ENCODE measurements around the gene SCUBE1. TPM values are rescaled to one million over a fixed set of nuclear protein-coding genes. Genes with fewer than 3 reads are reported as not detected.

SCUBE1 gene
- total RNA-seq, 5 donors from 2014 or later (not counting 1 experiment from before 2014, with no cell fraction given), result 0.03 to 0.10 TPM; not detected in 3

DNA sequence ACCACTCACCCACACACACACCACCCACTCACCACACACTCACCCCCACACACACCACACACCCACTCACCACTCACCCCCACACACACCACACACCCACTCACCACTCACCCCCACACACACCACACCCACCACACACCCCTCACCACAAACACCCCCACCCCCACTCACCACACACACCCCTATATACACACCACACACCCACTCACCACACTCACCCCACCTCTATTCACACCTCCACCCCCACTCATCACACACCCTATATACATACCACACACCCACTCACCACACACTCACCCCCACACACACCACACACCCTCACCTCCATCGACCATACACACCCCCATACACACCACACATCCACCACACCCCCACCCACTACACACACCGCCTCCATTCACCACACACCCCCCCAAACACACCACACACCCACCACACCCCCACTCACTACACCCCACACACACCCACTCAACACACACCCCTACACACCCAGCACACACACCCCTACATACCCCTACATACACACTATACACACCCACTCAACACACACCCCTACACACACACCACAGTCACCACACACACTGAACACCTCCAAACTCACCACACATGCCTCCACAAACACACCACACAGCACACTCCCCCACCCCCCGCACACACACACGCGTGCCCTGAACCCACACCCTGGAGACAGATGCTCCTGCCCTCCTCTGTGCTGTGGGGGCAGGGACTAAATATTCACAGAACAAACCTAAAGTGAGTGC lies 137.2 kb downstream of the SCUBE1 start:
- Mint-ChIP-seq H3K4me3 (peak overlapping the region in 1 of 3 donors; percentile 23), H3K9me3 (no peaks in the 10 kb centered on the region), H3K27ac (no peak overlapping the region), H3K4me1 (peaks cover 10 to 16% (median 11%) of the 10 kb centered on the region in 3 donors), H3K27me3 (no peaks in the 10 kb centered on the region), H3K36me3 (no peaks in the 10 kb centered on the region)
- peak in 11 of 35 experiments; percentile 6 to 37 (median 17) for DNase-seq
- Histone ChIP-seq H3K4me3 (ENCODE audit: control insufficient read depth in 1 of 2, extremely low read depth in 1 of 2, low read length in 1 of 2) (no peak overlapping the region), H3K9me3 (no peaks in the 10 kb centered on the region), H3K27me3 (replicated peaks in 1 of 2; ENCODE audit: control insufficient read depth in 2 of 2, extremely low read depth in 1 of 2, insufficient read depth in 2 of 2, low read length in 1 of 2) (peaks cover 0 to 8% of the 10 kb centered on the region in 2 experiments), H3K36me3 (ENCODE audit: control insufficient read depth in 2 of 2, extremely low read depth in 1 of 2, insufficient read depth in 1 of 2, low read length in 1 of 2) (no peaks in the 10 kb centered on the region), H3K27ac (ENCODE audit: low read length) (peak overlapping the region; percentile 39), H3K4me1 (ENCODE audit: control insufficient read depth in 1 of 2, extremely low read depth in 1 of 2, insufficient read depth in 2 of 2, low read length in 2 of 2) (peaks cover 0 to 23% of the 10 kb centered on the region in 2 experiments)
- ChIA-PET CTCF (no interaction called here), POLR2A (no interaction called here)
- peak in 3 of 4 experiments; percentile 22 to 40 (median 29) for ATAC-seq (replicated peaks in 1 of 4)
- 33% methylated on average over 5 of the region's 5 CpGs for WGBS (ENCODE audit: insufficient coverage)

DNA sequence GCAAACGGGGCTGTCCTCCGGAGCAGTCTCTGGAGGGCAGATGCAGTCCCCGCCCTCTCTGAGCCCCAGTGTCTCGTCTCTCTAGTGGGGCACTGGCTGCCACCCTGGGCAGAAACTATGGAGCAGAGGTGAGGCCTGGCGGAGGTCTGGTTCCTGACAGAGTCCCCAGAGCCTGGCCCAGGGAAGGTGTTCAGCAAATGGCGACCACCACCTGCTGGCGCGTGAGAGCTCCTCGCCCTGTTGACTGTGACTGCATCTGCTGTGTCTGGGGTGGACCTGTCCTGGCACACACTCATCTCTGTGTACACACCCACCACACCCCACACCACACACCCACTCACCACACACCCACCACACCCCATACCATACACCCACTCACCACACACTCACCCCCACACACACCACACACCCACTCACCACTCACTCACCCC lies 137.9 kb downstream of the SCUBE1 start:
- Histone ChIP-seq H3K27me3 (replicated peaks in 1 of 2; ENCODE audit: control insufficient read depth in 2 of 2, extremely low read depth in 1 of 2, insufficient read depth in 2 of 2, low read length in 1 of 2) (peaks cover 0 to 12% of the 10 kb centered on the region in 2 experiments), H3K4me3 (ENCODE audit: control insufficient read depth in 1 of 2, extremely low read depth in 1 of 2, low read length in 1 of 2) (no peak overlapping the region), H3K9me3 (no peaks in the 10 kb centered on the region), H3K4me1 (ENCODE audit: control insufficient read depth in 1 of 2, extremely low read depth in 1 of 2, insufficient read depth in 2 of 2, low read length in 2 of 2) (peaks cover 0 to 23% of the 10 kb centered on the region in 2 experiments), H3K27ac (ENCODE audit: low read length) (no peak overlapping the region), H3K36me3 (ENCODE audit: control insufficient read depth in 2 of 2, extremely low read depth in 1 of 2, insufficient read depth in 1 of 2, low read length in 1 of 2) (no peaks in the 10 kb centered on the region)
- peak in 5 of 35 experiments; percentile 8 to 37 (median 13) for DNase-seq
- POLR2A ChIA-PET, result interaction anchor here in 1 of 2 donors (0.7 kb wide), 1 partner anchor 221 kb away, joined by 3 read pairs; no protein-coding TSS in a partner anchor
- CTCF ChIA-PET, result no interaction called here
- peaks cover 10 to 16% (median 11%) of the 10 kb centered on the region in 3 donors for H3K4me1 Mint-ChIP-seq
- H3K27me3 Mint-ChIP-seq, result no peaks in the 10 kb centered on the region
- WGBS (ENCODE audit: insufficient coverage), result 90% methylated on average over 8 of the region's 9 CpGs
- no peak overlapping the region for H3K4me3 Mint-ChIP-seq
- no peak overlapping the region for H3K27ac Mint-ChIP-seq
- H3K9me3 Mint-ChIP-seq, result no peaks in the 10 kb centered on the region
- peak in 3 of 4 experiments; percentile 23 to 52 (median 32) for ATAC-seq (replicated peaks in 1 of 4)
- no peaks in the 10 kb centered on the region for H3K36me3 Mint-ChIP-seq

DNA sequence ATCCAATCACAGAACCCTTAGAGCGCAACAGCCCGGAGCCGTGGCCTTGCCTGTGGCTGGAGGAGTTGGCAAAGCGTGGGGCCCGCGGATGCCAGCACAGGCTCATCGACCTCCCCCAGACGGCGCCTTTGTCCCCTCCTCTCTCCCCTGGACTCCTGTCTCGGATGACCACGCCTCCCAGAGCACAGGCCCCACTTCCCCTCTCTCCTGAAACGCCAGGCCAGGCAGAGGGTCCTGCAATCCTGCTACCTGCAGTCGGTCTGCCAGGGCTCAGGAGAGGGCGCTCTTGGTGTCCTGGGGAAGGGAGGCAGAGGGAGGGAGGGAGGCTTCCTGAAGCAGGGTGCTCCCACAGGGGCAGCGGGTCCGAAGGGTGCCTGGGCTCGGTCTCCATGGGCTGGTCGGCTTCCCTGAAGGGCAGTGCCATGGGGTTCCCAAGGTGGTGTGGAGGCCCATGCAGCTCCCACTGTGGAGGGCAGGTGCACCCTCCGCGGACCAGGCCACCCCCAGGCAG lies 139.6 kb downstream of the SCUBE1 start:
- CTCF ChIA-PET, result no interaction called here
- no peak overlapping the region for H3K27ac Mint-ChIP-seq
- ATAC-seq (replicated peaks in 1 of 4) (no peak), DNase-seq (no peak)
- no peak overlapping the region for H3K4me3 Mint-ChIP-seq
- Histone ChIP-seq H3K27me3 (replicated peaks in 1 of 2; ENCODE audit: control insufficient read depth in 2 of 2, extremely low read depth in 1 of 2, insufficient read depth in 2 of 2, low read length in 1 of 2) (peaks cover 0 to 28% of the 10 kb centered on the region in 2 experiments), H3K4me1 (ENCODE audit: control insufficient read depth in 1 of 2, extremely low read depth in 1 of 2, insufficient read depth in 2 of 2, low read length in 2 of 2) (peaks cover 0 to 23% of the 10 kb centered on the region in 2 experiments), H3K9me3 (no peaks in the 10 kb centered on the region), H3K27ac (ENCODE audit: low read length) (no peak overlapping the region), H3K36me3 (ENCODE audit: control insufficient read depth in 2 of 2, extremely low read depth in 1 of 2, insufficient read depth in 1 of 2, low read length in 1 of 2) (no peaks in the 10 kb centered on the region), H3K4me3 (ENCODE audit: control insufficient read depth in 1 of 2, extremely low read depth in 1 of 2, low read length in 1 of 2) (no peak overlapping the region)
- POLR2A ChIA-PET, result no interaction called here
- 93% methylated on average over 17 of the region's 20 CpGs for WGBS (ENCODE audit: insufficient coverage)
- peaks cover 10 to 16% (median 11%) of the 10 kb centered on the region in 3 donors for H3K4me1 Mint-ChIP-seq
- H3K36me3 Mint-ChIP-seq, result no peaks in the 10 kb centered on the region
- H3K9me3 Mint-ChIP-seq, result no peaks in the 10 kb centered on the region
- peaks cover 0 to 8% of the 10 kb centered on the region in 2 donors for H3K27me3 Mint-ChIP-seq

DNA sequence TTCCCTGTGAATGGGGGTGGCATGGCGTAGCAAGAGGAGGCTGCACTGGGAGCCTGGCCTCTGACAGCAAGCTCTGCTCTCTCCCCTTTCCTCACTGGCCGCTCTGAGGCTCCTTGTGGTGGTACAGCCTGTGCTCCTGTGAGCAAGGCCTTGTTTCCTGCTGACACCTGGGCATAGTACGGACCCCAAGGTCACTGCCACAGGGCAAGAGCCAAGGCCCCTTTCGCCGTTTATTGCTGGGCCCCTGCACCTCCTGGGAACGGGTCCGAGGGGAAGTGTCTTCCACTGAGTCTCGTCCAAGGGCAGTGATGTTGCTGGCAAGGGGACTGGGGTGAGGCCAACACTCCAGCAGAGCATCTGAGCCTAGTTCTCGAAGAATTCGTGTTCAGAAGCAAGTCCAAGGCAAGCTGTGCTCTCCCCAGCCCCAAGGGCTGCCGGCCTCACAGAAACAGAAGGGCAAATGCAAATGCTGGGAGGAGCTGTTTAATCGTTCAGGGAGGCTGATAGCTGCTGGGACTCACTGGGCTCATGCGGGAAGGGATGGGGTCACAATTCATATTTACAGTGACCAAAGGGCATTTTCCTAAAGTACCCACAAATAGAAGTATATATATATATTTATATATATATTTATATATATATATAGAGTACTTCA lies 140.3 kb downstream of the SCUBE1 start:
- DNase-seq, result no peak
- H3K27me3 Mint-ChIP-seq, result peaks cover 0 to 8% of the 10 kb centered on the region in 2 donors
- POLR2A ChIA-PET, result no interaction called here
- Histone ChIP-seq H3K4me3 (ENCODE audit: control insufficient read depth in 1 of 2, extremely low read depth in 1 of 2, low read length in 1 of 2) (no peak overlapping the region), H3K4me1 (ENCODE audit: control insufficient read depth in 1 of 2, extremely low read depth in 1 of 2, insufficient read depth in 2 of 2, low read length in 2 of 2) (peaks cover 0 to 23% of the 10 kb centered on the region in 2 experiments), H3K27me3 (replicated peaks in 1 of 2; ENCODE audit: control insufficient read depth in 2 of 2, extremely low read depth in 1 of 2, insufficient read depth in 2 of 2, low read length in 1 of 2) (peaks cover 0 to 30% of the 10 kb centered on the region in 2 experiments), H3K27ac (ENCODE audit: low read length) (no peak overlapping the region), H3K9me3 (no peaks in the 10 kb centered on the region), H3K36me3 (ENCODE audit: control insufficient read depth in 2 of 2, extremely low read depth in 1 of 2, insufficient read depth in 1 of 2, low read length in 1 of 2) (no peaks in the 10 kb centered on the region)
- H3K9me3 Mint-ChIP-seq, result no peaks in the 10 kb centered on the region
- H3K4me1 Mint-ChIP-seq, result peaks cover 10 to 16% (median 11%) of the 10 kb centered on the region in 3 donors
- CTCF ChIA-PET, result no interaction called here
- no peak overlapping the region for H3K4me3 Mint-ChIP-seq
- no peak for ATAC-seq (replicated peaks in 1 of 4)
- WGBS (ENCODE audit: insufficient coverage), result 79% methylated on average over 10 of the region's 13 CpGs
- H3K36me3 Mint-ChIP-seq, result no peaks in the 10 kb centered on the region
- no peak overlapping the region for H3K27ac Mint-ChIP-seq

DNA sequence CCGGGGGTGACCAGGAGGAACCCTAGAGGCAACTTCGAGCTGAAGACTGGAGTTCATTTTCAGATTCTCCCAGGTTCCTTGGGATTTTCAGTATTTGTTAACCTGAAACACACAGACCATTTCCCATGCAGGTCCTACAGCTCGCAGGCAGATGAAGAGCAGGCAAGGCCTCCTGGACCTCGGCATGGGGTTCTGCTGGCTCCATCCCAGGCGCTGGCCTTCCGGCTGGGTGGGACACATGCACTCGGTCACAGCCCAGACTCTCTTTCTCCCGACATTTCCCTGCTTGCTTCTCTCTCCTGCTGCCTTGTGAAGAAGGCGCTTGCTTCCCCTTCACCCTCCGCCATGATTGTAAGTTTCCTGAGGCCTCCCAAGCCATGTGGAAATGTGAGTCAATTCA lies 140.8 kb downstream of the SCUBE1 start:
- H3K27ac Mint-ChIP-seq, result peak overlapping the region in 1 of 2 donors; percentile 38
- no peak for ATAC-seq (replicated peaks in 1 of 4)
- CTCF ChIA-PET, result no interaction called here
- H3K4me3 ChIP-seq (ENCODE audit: control insufficient read depth in 1 of 2, extremely low read depth in 1 of 2, low read length in 1 of 2), result no peak overlapping the region
- H3K36me3 ChIP-seq (ENCODE audit: control insufficient read depth in 2 of 2, extremely low read depth in 1 of 2, insufficient read depth in 1 of 2, low read length in 1 of 2), result no peaks in the 10 kb centered on the region
- H3K9me3 ChIP-seq, result no peaks in the 10 kb centered on the region
- no peak overlapping the region for H3K27ac ChIP-seq (ENCODE audit: low read length)
- H3K9me3 Mint-ChIP-seq, result no peaks in the 10 kb centered on the region
- 85% methylated on average over 6 of the region's 10 CpGs for WGBS (ENCODE audit: insufficient coverage)
- no peak for DNase-seq
- peaks cover 0 to 8% of the 10 kb centered on the region in 2 donors for H3K27me3 Mint-ChIP-seq
- peaks cover 0 to 25% of the 10 kb centered on the region in 2 experiments for H3K27me3 ChIP-seq (replicated peaks in 1 of 2; ENCODE audit: control insufficient read depth in 2 of 2, extremely low read depth in 1 of 2, insufficient read depth in 2 of 2, low read length in 1 of 2)
- POLR2A ChIA-PET, result no interaction called here
- H3K36me3 Mint-ChIP-seq, result no peaks in the 10 kb centered on the region
- peaks cover 10 to 11% (median 11%) of the 10 kb centered on the region in 3 donors for H3K4me1 Mint-ChIP-seq
- no peak overlapping the region for H3K4me3 Mint-ChIP-seq
- peaks cover 0 to 23% of the 10 kb centered on the region in 2 experiments for H3K4me1 ChIP-seq (ENCODE audit: control insufficient read depth in 1 of 2, extremely low read depth in 1 of 2, insufficient read depth in 2 of 2, low read length in 2 of 2)

DNA sequence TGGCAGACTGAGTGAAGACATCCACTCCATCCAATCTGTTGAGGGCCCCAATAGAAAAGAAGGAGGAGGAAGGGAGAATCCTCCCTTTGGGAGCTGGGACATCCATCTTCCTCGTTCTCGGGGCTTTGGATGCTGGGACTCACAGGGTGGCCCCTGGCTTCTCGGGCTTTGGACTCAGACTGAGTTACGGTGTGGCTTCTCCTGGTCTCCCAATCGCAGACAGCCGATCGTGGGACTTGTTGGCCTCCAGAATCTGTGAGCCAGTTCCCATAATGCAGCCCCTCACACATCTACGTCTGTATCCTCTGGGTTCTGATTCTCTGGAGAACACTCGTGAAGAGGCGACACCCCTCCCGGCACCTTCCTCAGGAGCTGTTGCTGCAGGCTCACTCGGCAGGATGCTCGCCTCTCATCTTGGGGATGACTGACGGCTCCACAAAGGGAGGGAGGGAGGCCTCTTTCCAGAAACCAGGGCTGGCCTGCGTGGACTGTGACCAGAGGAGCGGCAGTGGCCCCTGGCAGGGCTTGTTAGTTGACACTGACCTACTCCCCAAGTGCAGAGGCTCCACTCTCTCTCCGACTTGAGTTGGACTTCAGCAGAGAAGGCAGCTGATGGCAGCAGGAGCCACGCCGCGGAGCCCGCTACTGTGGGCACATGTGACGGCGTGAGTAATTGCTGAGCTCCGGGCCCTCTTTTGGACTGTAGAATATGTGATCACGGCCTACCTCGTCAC lies 141.5 kb downstream of the SCUBE1 start:
- ATAC-seq (replicated peaks in 1 of 4) (no peak), DNase-seq (no peak)
- Mint-ChIP-seq H3K27me3 (peaks cover 0 to 8% of the 10 kb centered on the region in 2 donors), H3K36me3 (no peaks in the 10 kb centered on the region), H3K4me3 (no peak overlapping the region), H3K4me1 (peaks cover 8 to 10% (median 10%) of the 10 kb centered on the region in 3 donors), H3K27ac (no peak overlapping the region), H3K9me3 (no peaks in the 10 kb centered on the region)
- no peak overlapping the region for H3K4me3 ChIP-seq (ENCODE audit: control insufficient read depth in 1 of 2, extremely low read depth in 1 of 2, low read length in 1 of 2)
- peaks cover 0 to 18% of the 10 kb centered on the region in 2 experiments for H3K4me1 ChIP-seq (ENCODE audit: control insufficient read depth in 1 of 2, extremely low read depth in 1 of 2, insufficient read depth in 2 of 2, low read length in 2 of 2)
- H3K36me3 ChIP-seq (ENCODE audit: control insufficient read depth in 2 of 2, extremely low read depth in 1 of 2, insufficient read depth in 1 of 2, low read length in 1 of 2), result no peaks in the 10 kb centered on the region
- H3K9me3 ChIP-seq, result no peaks in the 10 kb centered on the region
- WGBS (ENCODE audit: insufficient coverage), result 90% methylated on average over 20 of the region's 26 CpGs
- no peak overlapping the region for H3K27ac ChIP-seq (ENCODE audit: low read length)
- CTCF ChIA-PET, result no interaction called here
- POLR2A ChIA-PET, result no interaction called here
- H3K27me3 ChIP-seq (replicated peaks in 1 of 2; ENCODE audit: control insufficient read depth in 2 of 2, extremely low read depth in 1 of 2, insufficient read depth in 2 of 2, low read length in 1 of 2), result peaks cover 0 to 24% of the 10 kb centered on the region in 2 experiments

Measured in T-cell (primary cell).